ENCODE results near the gene MAP1A. TPM values are rescaled to one million over a fixed set of nuclear protein-coding genes. Genes with fewer than 3 reads are reported as not detected.

MAP1A gene
- total RNA-seq, 1 experiment from 2014 or later, result 2.5 TPM

DNA sequence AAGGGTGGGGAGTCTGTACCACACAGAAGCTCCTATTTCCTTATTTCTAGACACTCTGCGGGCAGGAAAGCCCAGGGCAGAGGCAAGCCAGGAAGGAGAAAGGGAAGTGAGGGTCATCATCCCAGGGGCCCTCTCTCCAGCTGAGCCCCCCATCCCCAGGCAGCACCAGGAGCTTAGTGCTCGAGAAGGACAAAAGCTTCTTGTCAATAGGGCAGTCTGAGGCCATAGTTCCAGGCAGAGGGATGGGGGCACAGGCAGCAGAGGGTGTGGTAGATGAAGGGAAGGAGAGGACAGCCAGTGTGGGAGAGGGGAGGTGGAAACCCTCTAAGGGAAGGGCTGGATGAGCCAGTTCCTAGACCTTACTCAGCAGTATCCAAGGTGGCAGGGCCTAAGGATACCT lies 2.7 kb downstream of the MAP1A start:
- no peak overlapping the region for H3K4ac ChIP-seq (ENCODE audit: low read depth, low read length)
- no peak overlapping the region for H2BK20ac ChIP-seq (ENCODE audit: low read depth, low read length, poor library complexity, severe bottlenecking)
- peaks cover 94% of the 10 kb centered on the region for H3K27me3 Mint-ChIP-seq (ENCODE audit: low read depth)
- WGBS (ENCODE audit: extremely low coverage, insufficient read length, low lambda C conversion rate), result no CpG with 5 or more reads among the region's 2 CpGs
- H3K27ac ChIP-seq (ENCODE audit: insufficient read length, low read depth, low read length), result no peak overlapping the region
- no peak overlapping the region for H3K4me2 ChIP-seq (ENCODE audit: insufficient read depth, insufficient read length, low read length)
- no peak overlapping the region for H3K18ac ChIP-seq (ENCODE audit: insufficient read length, low read depth, low read length)
- H3K36me3 Mint-ChIP-seq (ENCODE audit: insufficient read depth in 1 of 3, low read depth in 3 of 3), result peaks cover 0 to 5% (median 2%) of the 10 kb centered on the region in 3 experiments; a peak in 3 of 7 replicates
- no peaks in the 10 kb centered on the region for H3K79me2 ChIP-seq (ENCODE audit: insufficient read depth, low read length)
- no peak overlapping the region for H4K8ac ChIP-seq (replicated peaks; ENCODE audit: insufficient read length, low read depth, low read length)
- H4K5ac ChIP-seq (ENCODE audit: insufficient read length, low read depth, low read length), result no peak overlapping the region
- no peak overlapping the region for H3K9ac ChIP-seq (ENCODE audit: extremely low read depth, insufficient read length, low read length)
- no peaks in the 10 kb centered on the region; a peak in 1 of 5 replicates for H3K9me3 Mint-ChIP-seq
- DNase-seq, result no peak
- no peak overlapping the region for H2BK12ac ChIP-seq (ENCODE audit: insufficient read length, low read depth, low read length)
- no peak overlapping the region for H2BK120ac ChIP-seq (ENCODE audit: low read depth, low read length, poor library complexity, severe bottlenecking)
- no peak overlapping the region for H3K14ac ChIP-seq (ENCODE audit: insufficient read depth, low read length)
- H2BK5ac ChIP-seq (ENCODE audit: insufficient read length, low read length), result no peak overlapping the region
- no peaks in the 10 kb centered on the region for H3K79me1 ChIP-seq (ENCODE audit: insufficient read depth, low read depth, low read length, poor library complexity, severe bottlenecking)
- no peak overlapping the region for H3K4me3 Mint-ChIP-seq
- H3K27me3 ChIP-seq (ENCODE audit: insufficient read depth, low read length), result peaks cover 11% of the 10 kb centered on the region; the same call in 1 of the 2 replicates
- H3K9me3 ChIP-seq (ENCODE audit: control insufficient read depth, low read depth, low read length), result no peaks in the 10 kb centered on the region
- no peak overlapping the region for H2AK5ac ChIP-seq (ENCODE audit: insufficient read length, low read length)
- peaks cover 17% of the 10 kb centered on the region for H3K23me2 ChIP-seq (ENCODE audit: insufficient read length, low read depth, low read length, poor library complexity, severe bottlenecking)
- no peak overlapping the region for H2BK15ac ChIP-seq (ENCODE audit: low read depth, low read length)
- no peaks in the 10 kb centered on the region for H4K20me1 ChIP-seq (ENCODE audit: control insufficient read depth, insufficient read depth, insufficient read length)
- TF ChIP-seq CTCF (conservative IDR thresholded peaks at IDR 0.05), result no peak
- H3K27ac Mint-ChIP-seq, result no peak overlapping the region
- peaks cover 34 to 44% of the 10 kb centered on the region in 2 experiments for H3K4me1 Mint-ChIP-seq
- H3K23ac ChIP-seq (ENCODE audit: insufficient read length, low read depth, low read length), result no peak overlapping the region
- peaks cover 3% of the 10 kb centered on the region; the same call in 1 of the 2 replicates for H3K4me1 ChIP-seq (ENCODE audit: insufficient read depth, low read length)
- no peak overlapping the region for H4K91ac ChIP-seq (ENCODE audit: insufficient read length, low read depth, low read length)
- H3K56ac ChIP-seq (ENCODE audit: insufficient read length, low read depth, low read length), result no peak overlapping the region
- no peak overlapping the region for H3T11ph ChIP-seq (ENCODE audit: low read length)
- H2AFZ ChIP-seq (ENCODE audit: low read length), result no peak overlapping the region
